HG02623 (cell line): ENCODE measurements around the gene FEM1B.

Source experiments
- ATAC-seq: cut with Tn5 transposase; IDR thresholded peaks from one replicate; pipeline ENCODE4 v1.9.1; 2021; ENCODE audit warnings: moderate library complexity; ENCODE audit not compliant: unreplicated experiment

Gene FEM1B

GRCh38 chr15:68319997-68320396, 42.5 kb downstream of the FEM1B start:
- ATAC-seq: no peak

GRCh38 chr15:68321229-68321628, 43.7 kb downstream of the FEM1B start:
- no peak for ATAC-seq

GRCh38 chr15:68322796-68323195, 45.3 kb downstream of the FEM1B start:
- no peak for ATAC-seq

- no peak for ATAC-seq
Observed at GRCh38 chr15:68325726-68326125, 48.2 kb downstream of the FEM1B start.

GRCh38 chr15:68326711-68327354, 49.3 kb downstream of the FEM1B start:
- ATAC-seq: no peak

GRCh38 chr15:68328443-68328842, 50.9 kb downstream of the FEM1B start:
- ATAC-seq: no peak

GRCh38 chr15:68328964-68329363, 51.4 kb downstream of the FEM1B start:
- ATAC-seq: no peak

- ATAC-seq: no peak
Observed at GRCh38 chr15:68330416-68330815, 52.9 kb downstream of the FEM1B start.

- no peak for ATAC-seq
Observed at GRCh38 chr15:68330901-68331300, 53.4 kb downstream of the FEM1B start.

- ATAC-seq: no peak
Observed at GRCh38 chr15:68332266-68332665, 54.7 kb downstream of the FEM1B start.

GRCh38 chr15:68333775-68334470, 56.4 kb downstream of the FEM1B start:
- no peak for ATAC-seq

- no peak for ATAC-seq
Observed at GRCh38 chr15:68334661-68335124, 57.1 kb downstream of the FEM1B start.

GRCh38 chr15:68335251-68335650, 57.7 kb downstream of the FEM1B start:
- no peak for ATAC-seq

- ATAC-seq: no peak
Observed at GRCh38 chr15:68335655-68336054, 58.1 kb downstream of the FEM1B start.

GRCh38 chr15:68336516-68336915, 59.0 kb downstream of the FEM1B start:
- ATAC-seq: no peak

GRCh38 chr15:68337826-68338225, 60.3 kb downstream of the FEM1B start:
- ATAC-seq: no peak

- ATAC-seq: no peak
Observed at GRCh38 chr15:68339481-68339880, 61.9 kb downstream of the FEM1B start.

- ATAC-seq: no peak
Observed at GRCh38 chr15:68340726-68341671, 63.5 kb downstream of the FEM1B start.

GRCh38 chr15:68341760-68342725, 64.5 kb downstream of the FEM1B start:
- no peak for ATAC-seq

GRCh38 chr15:68343579-68344225, 66.2 kb downstream of the FEM1B start:
- ATAC-seq: no peak
